ENCODE measurements around the gene CPEB3. TPM values are rescaled to one million over a fixed set of nuclear protein-coding genes. Genes with fewer than 3 reads are reported as not detected.

The CPEB3 gene
- total RNA-seq, 6 experiments from 2014 or later, result 5.7 to 46.5 (median 8.7) TPM

- TF ChIP-seq POLR2A (IDR thresholded peaks at IDR 0.05), result no peak
- TF ChIP-seq, protein P1, sequence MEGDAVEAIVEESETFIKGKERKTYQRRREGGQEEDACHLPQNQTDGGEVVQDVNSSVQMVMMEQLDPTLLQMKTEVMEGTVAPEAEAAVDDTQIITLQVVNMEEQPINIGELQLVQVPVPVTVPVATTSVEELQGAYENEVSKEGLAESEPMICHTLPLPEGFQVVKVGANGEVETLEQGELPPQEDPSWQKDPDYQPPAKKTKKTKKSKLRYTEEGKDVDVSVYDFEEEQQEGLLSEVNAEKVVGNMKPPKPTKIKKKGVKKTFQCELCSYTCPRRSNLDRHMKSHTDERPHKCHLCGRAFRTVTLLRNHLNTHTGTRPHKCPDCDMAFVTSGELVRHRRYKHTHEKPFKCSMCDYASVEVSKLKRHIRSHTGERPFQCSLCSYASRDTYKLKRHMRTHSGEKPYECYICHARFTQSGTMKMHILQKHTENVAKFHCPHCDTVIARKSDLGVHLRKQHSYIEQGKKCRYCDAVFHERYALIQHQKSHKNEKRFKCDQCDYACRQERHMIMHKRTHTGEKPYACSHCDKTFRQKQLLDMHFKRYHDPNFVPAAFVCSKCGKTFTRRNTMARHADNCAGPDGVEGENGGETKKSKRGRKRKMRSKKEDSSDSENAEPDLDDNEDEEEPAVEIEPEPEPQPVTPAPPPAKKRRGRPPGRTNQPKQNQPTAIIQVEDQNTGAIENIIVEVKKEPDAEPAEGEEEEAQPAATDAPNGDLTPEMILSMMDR (IDR thresholded peaks at IDR 0.05), result no peak
- Histone ChIP-seq H3K9me3 (no peaks in the 10 kb centered on the region), H3K4me3 (no peak overlapping the region), H3K27me3 (no peaks in the 10 kb centered on the region), H3K27ac (no peak overlapping the region), H3K36me3 (peaks cover 0 to 4% (median 0%) of the 10 kb centered on the region in 4 donors), H3K4me1 (no peaks in the 10 kb centered on the region)
- 81% methylated on average over 7 of the region's 13 CpGs for WGBS (ENCODE audit: insufficient coverage, low coverage, low lambda C conversion rate, missing lambda C conversion rate)
- intact Hi-C loops (cut with DNase I), result no loop called here
- DNase-seq (no peak), ATAC-seq (no peak)
Observed at GRCh38 chr10:92305133-92306072, 14.5 kb upstream of the CPEB3 start.

- no peaks in the 10 kb centered on the region for H3K27me3 ChIP-seq
- DNase-seq, result no peak
- no peak for TF ChIP-seq POLR2A (IDR thresholded peaks at IDR 0.05)
- TF ChIP-seq, protein P1 (IDR thresholded peaks at IDR 0.05), result no peak
- intact Hi-C loops (cut with DNase I), result no loop called here
- ATAC-seq, result no peak
- H3K36me3 ChIP-seq, result peaks cover 0 to 4% (median 0%) of the 10 kb centered on the region in 4 donors
- WGBS (ENCODE audit: insufficient coverage, low coverage, low lambda C conversion rate, missing lambda C conversion rate), result 92% methylated on average over 1 of the region's 1 CpG
- no peaks in the 10 kb centered on the region for H3K9me3 ChIP-seq
- H3K27ac ChIP-seq, result no peak overlapping the region
- H3K4me1 ChIP-seq, result no peaks in the 10 kb centered on the region
- H3K4me3 ChIP-seq, result no peak overlapping the region
Observed at GRCh38 chr10:92304061-92304460, 13.2 kb upstream of the CPEB3 start.

DNA sequence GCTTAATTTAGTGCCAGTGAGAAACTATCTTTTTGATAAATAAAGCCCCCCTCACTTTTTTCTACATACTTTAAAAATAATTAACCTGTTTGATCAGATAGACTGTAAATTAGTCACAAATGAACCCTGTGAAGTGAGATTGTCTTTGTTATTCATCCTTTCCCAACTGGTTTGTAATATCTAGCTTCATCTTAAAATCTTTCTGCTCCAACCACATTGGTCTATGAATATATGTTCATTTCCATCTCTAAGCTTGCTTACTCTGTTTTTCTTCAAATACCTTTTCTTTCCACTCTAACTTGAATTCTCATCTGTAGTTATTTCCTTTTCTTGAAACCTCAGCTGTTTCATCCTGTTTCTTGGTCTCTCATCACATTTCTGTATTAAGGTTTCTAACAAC, 12.2 kb upstream of the CPEB3 start:
- ATAC-seq, result no peak
- intact Hi-C loops (cut with DNase I), result no loop called here
- H3K4me1 ChIP-seq, result no peaks in the 10 kb centered on the region
- no peaks in the 10 kb centered on the region for H3K9me3 ChIP-seq
- H3K4me3 ChIP-seq, result no peak overlapping the region
- DNase-seq, result no peak
- H3K36me3 ChIP-seq, result peaks cover 0 to 4% (median 0%) of the 10 kb centered on the region in 4 donors
- no peak overlapping the region for H3K27ac ChIP-seq
- H3K27me3 ChIP-seq, result no peaks in the 10 kb centered on the region
- TF ChIP-seq POLR2A (IDR thresholded peaks at IDR 0.05), result no peak
- TF ChIP-seq, protein P1 (IDR thresholded peaks at IDR 0.05), result no peak

GRCh38 chr10:92298487-92298886, 7.6 kb upstream of the CPEB3 start:
- intact Hi-C loops (cut with DNase I), result no loop called here
- no peaks in the 10 kb centered on the region for H3K4me1 ChIP-seq
- ATAC-seq, result no peak
- H3K36me3 ChIP-seq, result peaks cover 0 to 9% (median 0%) of the 10 kb centered on the region in 4 donors
- H3K27ac ChIP-seq, result no peak overlapping the region
- no peak overlapping the region for H3K4me3 ChIP-seq
- H3K9me3 ChIP-seq, result no peaks in the 10 kb centered on the region
- DNase-seq, result no peak
- 94% methylated on average over 6 of the region's 6 CpGs for WGBS (ENCODE audit: insufficient coverage, low coverage, low lambda C conversion rate, missing lambda C conversion rate)
- TF ChIP-seq POLR2A (IDR thresholded peaks at IDR 0.05), result no peak
- TF ChIP-seq, protein P1 (IDR thresholded peaks at IDR 0.05), result no peak
- H3K27me3 ChIP-seq, result no peaks in the 10 kb centered on the region
